ENCODE data around the gene BBS12. TPM values are rescaled to one million over a fixed set of nuclear protein-coding genes. Genes with fewer than 3 reads are reported as not detected.

BBS12 gene
- total RNA-seq, 4 donors from 2014 or later: 10.3 to 15.2 (median 12.3) TPM

DNA sequence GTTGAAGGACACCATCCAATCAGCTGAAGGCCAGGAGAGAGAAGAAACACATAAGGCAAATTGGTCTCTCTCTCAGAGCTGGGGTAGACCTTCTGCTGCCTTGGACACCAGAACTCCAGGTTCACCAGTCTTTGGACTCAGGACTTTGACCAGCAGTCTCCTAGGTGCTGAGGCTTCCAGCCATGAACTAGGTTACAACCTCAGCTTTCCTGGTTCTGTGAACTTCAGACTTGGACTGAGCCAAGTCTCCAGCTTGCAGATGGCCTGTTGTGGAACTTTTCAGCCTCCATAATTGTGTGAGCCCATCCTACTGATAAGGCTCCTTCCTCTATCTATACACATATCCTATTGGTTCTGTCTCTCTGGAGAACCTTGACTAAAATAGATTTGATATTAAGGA, 20.6 kb upstream of the BBS12 start:
- no peaks in the 10 kb centered on the region for H3K9me3 ChIP-seq
- no peaks in the 10 kb centered on the region for H3K27me3 ChIP-seq
- no peak overlapping the region for H3K27ac ChIP-seq
- no peaks in the 10 kb centered on the region for H3K4me1 ChIP-seq
- H3K36me3 ChIP-seq: no peaks in the 10 kb centered on the region
- no peak for TF ChIP-seq POLR2A (IDR thresholded peaks at IDR 0.05)
- TF ChIP-seq, protein P1, sequence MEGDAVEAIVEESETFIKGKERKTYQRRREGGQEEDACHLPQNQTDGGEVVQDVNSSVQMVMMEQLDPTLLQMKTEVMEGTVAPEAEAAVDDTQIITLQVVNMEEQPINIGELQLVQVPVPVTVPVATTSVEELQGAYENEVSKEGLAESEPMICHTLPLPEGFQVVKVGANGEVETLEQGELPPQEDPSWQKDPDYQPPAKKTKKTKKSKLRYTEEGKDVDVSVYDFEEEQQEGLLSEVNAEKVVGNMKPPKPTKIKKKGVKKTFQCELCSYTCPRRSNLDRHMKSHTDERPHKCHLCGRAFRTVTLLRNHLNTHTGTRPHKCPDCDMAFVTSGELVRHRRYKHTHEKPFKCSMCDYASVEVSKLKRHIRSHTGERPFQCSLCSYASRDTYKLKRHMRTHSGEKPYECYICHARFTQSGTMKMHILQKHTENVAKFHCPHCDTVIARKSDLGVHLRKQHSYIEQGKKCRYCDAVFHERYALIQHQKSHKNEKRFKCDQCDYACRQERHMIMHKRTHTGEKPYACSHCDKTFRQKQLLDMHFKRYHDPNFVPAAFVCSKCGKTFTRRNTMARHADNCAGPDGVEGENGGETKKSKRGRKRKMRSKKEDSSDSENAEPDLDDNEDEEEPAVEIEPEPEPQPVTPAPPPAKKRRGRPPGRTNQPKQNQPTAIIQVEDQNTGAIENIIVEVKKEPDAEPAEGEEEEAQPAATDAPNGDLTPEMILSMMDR (IDR thresholded peaks at IDR 0.05): no peak
- intact Hi-C loops (cut with DNase I): loop anchor here (5.0 kb wide), 1 partner anchor 110 kb away; no protein-coding TSS in a partner anchor
- no peak overlapping the region for H3K4me3 ChIP-seq (replicated peaks in 1 of 3)
- no peak for DNase-seq

- no peak for TF ChIP-seq POLR2A (IDR thresholded peaks at IDR 0.05)
- TF ChIP-seq, protein P1 (IDR thresholded peaks at IDR 0.05): no peak
- H3K4me1 ChIP-seq: no peaks in the 10 kb centered on the region
- intact Hi-C loops (cut with DNase I): loop anchor here (5.0 kb wide), 1 partner anchor 110 kb away; no protein-coding TSS in a partner anchor
- no peaks in the 10 kb centered on the region for H3K36me3 ChIP-seq
- H3K27ac ChIP-seq: no peak overlapping the region
- no peak overlapping the region for H3K4me3 ChIP-seq (replicated peaks in 1 of 3)
- H3K9me3 ChIP-seq: no peaks in the 10 kb centered on the region
- DNase-seq: no peak
- no peaks in the 10 kb centered on the region for H3K27me3 ChIP-seq
- WGBS, 2 donors: 94 to 98% methylated on average over 4 of the region's 4 CpGs
These were observed 19.7 kb upstream of the BBS12 start for GRCh38 chr4:122712782-122713181.

GRCh38 chr4:122715221-122715620, 17.3 kb upstream of the BBS12 start:
- Histone ChIP-seq H3K4me3 (replicated peaks in 1 of 3) (no peak overlapping the region), H3K36me3 (no peaks in the 10 kb centered on the region), H3K27me3 (no peaks in the 10 kb centered on the region), H3K27ac (no peak overlapping the region), H3K4me1 (no peaks in the 10 kb centered on the region), H3K9me3 (no peaks in the 10 kb centered on the region)
- intact Hi-C loops (cut with DNase I): no loop called here
- DNase-seq: no peak
- WGBS, 2 donors: 9 to 10% methylated on average over 5 of the region's 5 CpGs
- TF ChIP-seq, protein P1 (IDR thresholded peaks at IDR 0.05): no peak
- no peak for TF ChIP-seq POLR2A (IDR thresholded peaks at IDR 0.05)

DNA sequence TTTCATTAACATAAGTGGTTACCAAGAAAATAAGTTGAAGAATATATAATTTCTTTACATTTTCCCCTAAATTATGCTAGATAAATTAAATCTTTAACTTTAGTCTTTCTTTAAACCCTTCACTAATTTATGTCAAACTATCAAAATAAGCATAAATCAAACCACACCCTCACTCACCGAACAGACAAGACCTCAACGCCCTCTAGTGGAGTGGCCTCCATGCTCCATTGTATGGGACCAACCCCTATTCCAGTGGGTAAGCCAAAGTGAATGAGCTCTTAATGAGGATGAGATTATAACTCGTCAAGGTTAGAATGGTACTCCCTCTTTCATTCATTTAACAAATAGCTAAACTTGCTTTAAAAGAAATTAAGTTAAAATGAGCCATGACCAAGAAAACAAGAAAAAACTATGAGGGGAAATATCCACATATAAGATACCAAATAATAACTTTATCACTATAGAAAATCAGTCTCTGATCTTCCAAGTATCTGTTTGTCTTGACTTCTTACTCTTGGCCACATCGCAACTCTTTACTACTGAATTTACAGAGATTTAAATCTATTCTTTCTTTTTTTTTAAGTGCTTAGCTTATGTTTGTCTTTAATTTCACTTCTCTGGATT, 15.6 kb upstream of the BBS12 start:
- H3K36me3 ChIP-seq: no peaks in the 10 kb centered on the region
- WGBS, 2 donors: 29 to 30% methylated on average over 4 of the region's 4 CpGs
- H3K4me1 ChIP-seq: no peaks in the 10 kb centered on the region
- H3K27ac ChIP-seq: no peak overlapping the region
- TF ChIP-seq, protein P1 (IDR thresholded peaks at IDR 0.05): peak; percentile 45 to 83 (median 59)
- TF ChIP-seq POLR2A (IDR thresholded peaks at IDR 0.05): no peak
- intact Hi-C loops (cut with DNase I): no loop called here
- no peaks in the 10 kb centered on the region for H3K9me3 ChIP-seq
- H3K4me3 ChIP-seq (replicated peaks in 1 of 3): no peak overlapping the region
- DNase-seq: peak; percentile 76 to 79
- no peaks in the 10 kb centered on the region for H3K27me3 ChIP-seq

DNA sequence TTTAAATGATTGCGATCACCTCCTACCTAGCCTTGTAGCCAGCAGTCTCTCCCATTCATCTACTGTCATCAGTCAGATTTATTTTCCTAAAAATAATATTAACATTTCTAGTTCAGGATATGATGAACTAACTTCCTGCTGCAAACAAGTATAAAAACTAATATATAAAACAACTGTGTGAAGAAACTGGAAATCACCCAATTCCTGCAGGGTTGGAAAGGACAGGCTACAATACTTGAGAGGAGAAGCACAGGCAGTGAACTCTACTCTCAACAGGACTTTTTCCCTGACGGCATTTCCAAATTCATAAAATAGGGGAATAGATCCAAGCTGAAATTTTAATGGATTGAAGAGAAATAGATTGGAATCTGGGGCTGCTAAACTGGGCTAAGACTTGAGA, 14.2 kb upstream of the BBS12 start:
- no peak overlapping the region for H3K27ac ChIP-seq
- H3K9me3 ChIP-seq: no peaks in the 10 kb centered on the region
- H3K4me1 ChIP-seq: no peaks in the 10 kb centered on the region
- no peaks in the 10 kb centered on the region for H3K36me3 ChIP-seq
- no peaks in the 10 kb centered on the region for H3K27me3 ChIP-seq
- TF ChIP-seq POLR2A (IDR thresholded peaks at IDR 0.05): no peak
- TF ChIP-seq, protein P1 (IDR thresholded peaks at IDR 0.05): no peak
- DNase-seq: no peak
- WGBS, 2 donors: 72% methylated on average over 2 of the region's 2 CpGs
- intact Hi-C loops (cut with DNase I): no loop called here
- H3K4me3 ChIP-seq (replicated peaks in 1 of 3): no peak overlapping the region
